NCI-H2107 (cell line): ENCODE results near the gene RRP1B.
A peak's percentile ranks its signal among the peaks of the same experiment; 100 is the strongest.
"Not testable (repeated sequence)": the region's sequence is repeated elsewhere in the genome, so short reads cannot be mapped to it uniquely, and the experiment has no call there.

Experiments used
- DNase-seq: peaks from one replicate; lab custom pipeline; 2025; lab: John Stamatoyannopoulos, UW

Gene RRP1B, protein sequence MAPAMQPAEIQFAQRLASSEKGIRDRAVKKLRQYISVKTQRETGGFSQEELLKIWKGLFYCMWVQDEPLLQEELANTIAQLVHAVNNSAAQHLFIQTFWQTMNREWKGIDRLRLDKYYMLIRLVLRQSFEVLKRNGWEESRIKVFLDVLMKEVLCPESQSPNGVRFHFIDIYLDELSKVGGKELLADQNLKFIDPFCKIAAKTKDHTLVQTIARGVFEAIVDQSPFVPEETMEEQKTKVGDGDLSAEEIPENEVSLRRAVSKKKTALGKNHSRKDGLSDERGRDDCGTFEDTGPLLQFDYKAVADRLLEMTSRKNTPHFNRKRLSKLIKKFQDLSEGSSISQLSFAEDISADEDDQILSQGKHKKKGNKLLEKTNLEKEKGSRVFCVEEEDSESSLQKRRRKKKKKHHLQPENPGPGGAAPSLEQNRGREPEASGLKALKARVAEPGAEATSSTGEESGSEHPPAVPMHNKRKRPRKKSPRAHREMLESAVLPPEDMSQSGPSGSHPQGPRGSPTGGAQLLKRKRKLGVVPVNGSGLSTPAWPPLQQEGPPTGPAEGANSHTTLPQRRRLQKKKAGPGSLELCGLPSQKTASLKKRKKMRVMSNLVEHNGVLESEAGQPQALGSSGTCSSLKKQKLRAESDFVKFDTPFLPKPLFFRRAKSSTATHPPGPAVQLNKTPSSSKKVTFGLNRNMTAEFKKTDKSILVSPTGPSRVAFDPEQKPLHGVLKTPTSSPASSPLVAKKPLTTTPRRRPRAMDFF

DNA sequence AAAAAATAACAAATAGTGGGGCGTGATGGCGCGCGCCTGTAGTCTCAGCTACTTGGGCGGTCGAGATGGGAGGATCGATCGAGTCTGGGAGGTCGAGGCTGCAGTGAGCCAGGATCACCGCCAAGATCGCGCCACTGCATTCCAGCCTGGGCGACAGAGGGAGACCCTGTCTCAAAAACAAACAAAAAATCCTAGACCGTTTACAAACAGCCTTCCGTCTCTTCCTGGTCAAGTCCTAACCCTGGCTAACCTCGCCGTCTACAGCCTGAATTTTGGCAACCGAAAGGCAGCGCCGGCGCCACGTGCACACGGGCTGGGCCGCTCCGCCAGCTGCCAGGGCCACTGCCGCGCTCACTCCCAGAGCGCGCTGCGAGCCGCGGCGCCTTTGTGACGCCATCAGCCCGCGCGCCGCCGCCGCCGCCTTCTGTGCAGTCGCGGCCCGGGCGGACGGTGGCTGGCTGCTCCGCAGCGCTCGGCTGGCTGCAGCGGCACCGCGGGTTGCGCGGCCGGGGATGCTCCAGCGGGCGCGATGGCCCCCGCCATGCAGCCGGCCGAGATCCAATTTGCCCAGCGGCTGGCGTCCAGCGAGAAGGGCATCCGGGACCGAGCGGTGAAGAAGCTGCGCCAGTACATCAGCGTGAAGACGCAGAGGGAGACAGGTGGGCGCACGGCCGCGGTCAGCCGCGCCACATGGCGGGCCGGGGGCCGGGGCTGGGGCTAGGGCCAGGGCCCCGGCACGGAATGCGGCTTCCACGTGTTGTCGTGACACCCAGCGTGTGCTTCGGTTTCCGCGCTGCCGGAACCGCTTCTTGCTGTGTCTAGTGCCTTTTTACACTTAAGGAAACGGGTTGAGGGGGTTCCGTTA, at the start of gene RRP1B, which contains the start of gene HSF2BP:
Gene RRP1B, plus strand, starts transcription at position 425 of the 865 bp plus-strand sequence. Its CDS starts 105 bp downstream, at position 530.
Gene HSF2BP, minus strand, starts transcription at position 353 of the 865 bp plus-strand sequence. CDS start 1,392 bp downstream, outside the sequence.
- peak; percentile 87 for DNase-seq

DNA sequence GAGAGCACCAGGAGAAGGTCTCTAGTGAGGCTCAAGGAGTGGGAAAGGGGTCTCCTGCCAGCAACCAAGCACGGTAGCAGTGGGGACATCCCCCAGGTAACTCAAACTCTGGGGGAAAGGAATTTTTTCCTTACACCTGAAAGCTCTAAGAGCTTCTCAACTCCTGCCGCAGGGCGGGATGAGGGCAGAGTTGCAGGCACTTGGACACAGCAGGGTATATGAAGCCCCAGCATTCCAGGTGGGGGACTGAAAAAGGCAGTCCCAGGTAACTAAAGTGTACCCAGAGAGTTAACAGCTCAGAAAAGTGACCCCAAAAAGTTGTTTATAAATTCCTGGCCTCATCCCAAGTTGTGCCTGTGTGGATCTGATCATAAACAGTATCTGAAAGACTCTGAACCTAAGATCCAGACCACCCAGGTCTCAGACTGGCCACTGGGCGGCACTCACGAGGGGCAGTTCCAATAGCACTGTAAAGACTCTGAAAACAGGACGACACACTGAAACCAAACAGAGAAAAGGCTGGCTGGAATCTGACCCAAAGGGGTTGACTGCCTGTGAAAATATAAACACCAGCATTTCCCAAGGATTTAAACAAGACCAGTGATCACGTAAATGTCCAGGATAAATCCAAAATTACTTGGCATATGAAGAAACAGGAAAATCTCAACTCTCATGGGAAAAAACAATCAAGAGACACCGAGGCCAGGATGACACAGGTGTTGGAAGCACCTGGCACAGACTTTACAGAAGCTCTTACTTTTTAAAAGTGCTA, 47.6 kb upstream of the RRP1B start:
- DNase-seq = no peak

DNA sequence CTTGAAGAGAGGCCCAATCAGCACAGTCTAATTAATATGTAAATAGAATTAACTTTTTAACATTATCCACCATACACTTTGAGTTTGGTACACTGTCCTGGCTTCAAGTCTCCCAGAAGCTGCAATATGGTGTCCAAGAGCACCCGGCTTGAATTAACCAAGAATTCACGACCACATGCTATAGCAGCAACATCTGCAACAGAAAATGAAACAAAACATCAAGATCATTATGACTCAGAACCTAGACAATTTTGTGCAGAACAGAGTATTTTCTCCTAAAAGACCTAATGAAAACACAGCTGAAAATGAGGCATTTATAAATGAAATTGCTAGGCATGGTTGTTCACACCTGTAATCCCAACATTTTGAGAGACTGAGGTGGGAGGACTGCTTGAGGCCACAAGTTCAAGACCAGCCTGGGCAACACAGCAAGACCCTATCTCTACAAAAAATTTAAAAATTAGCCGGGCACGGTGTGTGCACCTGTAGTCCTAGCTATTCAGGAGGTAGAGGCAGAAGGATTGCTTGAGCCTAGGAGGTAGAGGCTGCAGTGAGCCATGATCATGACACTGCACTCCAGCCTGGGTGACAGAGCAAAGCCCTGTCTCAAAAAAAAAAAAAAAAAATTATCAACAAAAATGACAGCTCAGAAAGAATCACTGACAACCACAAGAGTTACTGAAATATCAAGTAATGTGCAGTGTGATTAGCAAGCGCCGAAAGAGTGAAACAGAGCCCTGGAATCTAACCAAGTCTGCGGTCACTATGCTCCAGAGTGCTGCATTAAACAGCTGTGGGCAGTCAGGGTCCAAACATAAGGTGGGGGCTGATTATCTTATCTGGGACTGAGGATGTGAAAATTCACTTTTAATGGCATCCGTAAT, 45.4 kb upstream of the RRP1B start:
- DNase-seq = no peak

DNA sequence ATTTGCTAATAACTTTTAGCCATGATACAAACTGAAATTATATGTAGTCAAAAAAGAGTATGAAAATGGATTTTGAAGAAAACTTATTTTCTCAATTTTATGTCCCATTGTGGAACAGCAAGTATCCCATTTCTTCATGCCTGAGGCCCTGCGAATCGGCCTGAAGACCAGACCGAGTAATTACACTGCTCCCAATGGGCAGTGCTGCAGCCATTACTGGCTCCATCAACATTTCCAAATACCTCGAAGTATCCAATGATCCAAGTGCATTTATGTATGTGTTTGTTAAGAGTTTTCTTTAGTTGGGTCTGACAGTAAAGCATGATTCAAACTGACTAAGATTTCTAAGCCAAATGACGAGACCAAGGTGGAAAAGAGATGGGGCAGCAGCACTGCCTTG, 44.5 kb upstream of the RRP1B start:
- DNase-seq = no peak

DNA sequence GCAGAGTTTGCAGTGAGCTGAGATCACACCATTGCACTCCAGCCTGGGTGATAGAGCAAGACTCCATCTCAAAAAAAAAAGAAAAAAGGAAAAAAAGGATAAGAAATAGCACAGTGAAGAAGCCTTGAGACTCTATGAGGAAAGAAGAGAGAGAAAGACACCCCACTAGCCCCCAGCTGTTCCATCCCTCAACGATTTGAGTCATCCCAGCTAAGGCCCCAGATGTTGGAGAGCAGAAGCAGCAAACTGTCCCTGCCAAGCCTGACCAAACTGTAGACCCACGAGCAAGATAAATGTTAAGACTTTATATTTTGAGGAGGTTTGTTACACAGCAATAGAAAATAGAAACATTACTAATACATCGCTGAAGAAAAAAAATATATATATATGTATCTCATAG, 42.5 kb upstream of the RRP1B start:
- DNase-seq = not testable (repeated sequence)

DNA sequence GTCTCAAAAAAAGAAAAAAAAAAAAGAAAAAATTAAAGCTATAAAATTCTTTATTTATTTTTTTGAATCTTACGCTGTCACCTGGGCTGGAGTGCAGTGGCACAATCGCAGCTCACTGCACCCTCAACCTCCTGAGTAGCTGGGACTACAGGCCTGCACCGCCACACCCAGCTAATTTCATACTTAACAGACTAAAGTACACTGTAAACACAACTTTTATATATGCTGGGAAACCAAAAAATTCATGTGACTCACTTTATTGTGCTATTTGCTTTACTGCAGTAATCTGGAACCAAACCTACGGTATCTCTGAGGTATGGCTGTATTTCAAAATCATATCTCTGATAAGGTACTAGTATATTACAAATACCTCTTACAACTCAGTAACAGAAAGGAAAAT, 40.4 kb upstream of the RRP1B start:
- no peak for DNase-seq

DNA sequence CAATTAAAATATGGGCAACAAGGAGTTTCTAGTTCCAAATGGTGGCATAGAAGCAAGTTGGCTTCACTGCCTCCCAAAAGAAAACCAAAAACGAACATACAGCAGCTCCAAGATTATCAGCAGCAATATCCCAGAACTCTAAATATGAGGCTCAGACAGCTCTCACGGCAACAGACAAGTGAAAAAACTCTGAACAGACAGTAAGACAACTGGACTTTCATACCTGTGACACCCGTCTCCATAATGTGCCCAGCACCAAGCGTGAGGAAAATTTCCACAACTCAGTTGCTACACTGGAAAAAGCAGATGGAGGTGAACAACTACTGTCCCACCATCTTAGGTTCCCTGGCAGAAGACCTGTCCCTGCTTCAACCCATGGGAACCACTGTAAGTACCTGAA, 40.0 kb upstream of the RRP1B start:
- no peak for DNase-seq

DNA sequence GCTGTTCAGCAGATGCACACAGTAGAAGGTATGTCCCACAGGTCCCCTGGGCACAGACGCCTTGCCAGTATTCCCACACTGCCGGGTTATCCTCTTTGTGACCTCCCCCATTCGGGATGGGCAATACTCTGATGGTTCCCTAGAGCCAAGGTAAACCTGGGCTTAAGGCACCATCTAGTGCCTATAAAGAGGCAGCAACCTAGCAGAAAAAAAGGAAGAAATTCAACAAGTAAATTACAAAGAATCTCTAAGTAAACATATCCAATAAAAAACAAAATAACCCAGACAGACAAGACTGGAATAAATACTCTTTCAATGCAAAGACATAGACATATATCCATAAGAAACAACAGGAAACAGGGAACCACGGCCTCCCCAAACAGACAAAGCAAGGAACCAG, 39.5 kb upstream of the RRP1B start:
- DNase-seq = no peak

DNA sequence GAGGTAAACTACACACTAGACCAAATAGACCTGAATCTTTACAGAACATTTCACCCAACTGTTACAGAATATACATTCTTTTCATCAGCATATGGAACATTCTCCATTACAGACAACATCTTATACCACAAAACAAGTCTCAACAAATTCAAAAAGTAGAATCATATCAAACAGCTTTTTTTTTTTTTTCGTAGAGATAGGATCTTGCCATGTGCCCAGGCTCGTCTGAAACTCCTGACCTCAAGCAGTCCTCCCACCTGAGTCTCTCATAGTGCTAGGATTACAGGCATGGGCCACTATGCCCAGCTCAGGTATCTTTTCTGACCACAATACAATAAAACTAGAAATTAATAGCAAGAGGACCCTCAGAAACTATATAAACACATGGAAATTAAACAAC, 36.6 kb upstream of the RRP1B start:
- DNase-seq = no peak

DNA sequence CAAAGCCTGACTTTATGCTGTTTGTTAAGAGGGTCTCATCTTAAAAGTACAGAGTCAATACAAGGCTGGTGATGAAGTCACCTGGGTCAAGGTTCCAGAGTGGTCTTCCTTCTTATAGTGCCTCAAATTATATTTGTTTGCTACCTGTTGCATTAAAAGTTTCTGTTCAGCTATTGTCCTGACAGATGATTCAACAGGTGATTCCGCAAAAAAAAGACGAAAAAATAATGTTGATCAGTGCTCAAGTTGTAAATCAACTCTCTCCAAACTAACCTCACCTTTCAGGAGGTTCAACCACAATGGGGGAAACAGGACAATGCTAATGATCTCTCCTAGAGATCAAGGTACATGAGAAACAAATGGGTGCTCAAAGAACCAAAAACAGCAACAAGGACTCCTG, 35.8 kb upstream of the RRP1B start:
- no peak for DNase-seq

DNA sequence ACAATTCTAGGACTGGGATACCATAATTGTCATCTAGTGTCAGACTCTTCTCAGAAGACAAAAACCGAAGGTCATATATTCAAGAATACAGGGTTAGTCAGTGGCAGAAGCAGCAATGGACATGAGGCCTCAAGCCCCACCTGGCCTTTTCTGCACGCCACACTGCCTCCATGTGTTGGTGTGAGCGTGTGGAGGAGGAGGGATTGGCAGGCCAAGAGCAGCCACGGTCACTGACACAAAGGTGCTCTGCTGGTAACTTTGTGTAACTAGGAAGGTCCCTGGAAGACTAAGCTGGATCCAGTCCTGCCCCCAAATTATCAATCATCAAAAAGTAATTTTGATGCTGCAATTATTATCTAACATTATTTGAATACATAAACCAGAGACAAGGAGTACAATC, 35.0 kb upstream of the RRP1B start:
- DNase-seq = no peak

DNA sequence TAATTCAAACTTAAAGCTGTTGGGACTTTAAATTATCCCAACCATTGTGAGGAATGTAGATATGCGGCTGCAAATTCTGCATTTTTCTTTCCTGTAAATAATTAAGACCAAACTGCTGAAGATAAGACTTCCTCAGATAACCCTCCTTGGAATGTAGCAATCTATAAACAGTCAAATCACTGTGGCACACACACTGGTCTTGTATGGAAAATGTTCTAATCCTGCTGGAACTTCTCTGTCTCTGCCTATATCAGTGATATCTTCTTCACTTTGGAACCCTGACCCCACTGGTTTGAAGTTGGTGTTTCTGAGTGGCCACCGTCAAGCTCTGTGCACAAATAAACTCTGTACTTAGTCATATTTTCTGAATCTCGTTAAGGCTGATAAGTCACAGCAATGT, 33.0 kb upstream of the RRP1B start:
- no peak for DNase-seq

DNA sequence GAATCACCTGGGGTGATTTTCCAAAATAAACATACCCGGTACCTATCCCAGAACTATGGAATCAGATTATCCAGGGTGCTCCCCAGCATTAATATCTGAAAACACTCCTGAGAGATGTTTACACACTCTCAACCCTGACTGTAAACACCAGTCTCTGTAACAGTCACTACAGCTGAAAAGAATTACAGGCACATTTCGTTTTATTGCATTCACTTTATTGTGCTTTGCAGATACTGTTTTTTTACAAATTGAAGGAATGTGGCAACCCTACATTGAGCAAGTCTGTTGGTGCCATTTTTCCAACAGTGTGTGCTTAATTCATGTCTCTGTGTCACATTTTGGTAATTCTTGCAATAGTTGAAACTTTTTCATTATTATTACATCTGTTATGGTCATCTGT, 31.8 kb upstream of the RRP1B start:
- DNase-seq = no peak

DNA sequence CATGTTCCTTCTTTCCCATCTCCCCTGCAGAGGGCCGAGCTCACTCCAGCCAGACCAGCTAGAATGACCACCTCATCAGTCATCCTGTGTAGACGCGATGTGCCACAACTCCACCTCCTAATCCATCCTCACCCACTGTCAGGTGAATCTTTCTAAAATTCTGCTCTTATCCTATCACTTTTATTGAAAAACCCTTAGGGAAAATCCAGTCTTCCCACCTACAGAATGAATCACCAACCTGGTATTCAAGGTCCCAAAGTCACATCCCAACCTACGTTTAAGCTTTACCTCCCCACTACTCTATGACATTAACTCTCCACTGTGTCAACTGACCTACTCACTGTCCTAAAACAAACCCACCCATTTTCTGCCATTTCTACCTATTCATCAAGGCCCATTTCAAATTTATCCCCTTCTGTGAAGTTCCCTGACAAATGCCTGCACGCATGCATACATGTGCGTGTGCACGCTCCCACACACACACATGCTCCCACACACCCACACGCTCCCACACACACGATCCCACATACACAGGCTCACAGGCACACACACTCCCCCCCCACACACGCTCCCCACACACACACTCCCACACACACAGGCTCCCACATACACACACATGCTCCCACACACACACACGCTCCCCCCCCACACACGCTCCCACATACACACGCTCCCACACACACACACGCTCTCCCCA, 27.8 kb upstream of the RRP1B start:
- DNase-seq = no peak

DNA sequence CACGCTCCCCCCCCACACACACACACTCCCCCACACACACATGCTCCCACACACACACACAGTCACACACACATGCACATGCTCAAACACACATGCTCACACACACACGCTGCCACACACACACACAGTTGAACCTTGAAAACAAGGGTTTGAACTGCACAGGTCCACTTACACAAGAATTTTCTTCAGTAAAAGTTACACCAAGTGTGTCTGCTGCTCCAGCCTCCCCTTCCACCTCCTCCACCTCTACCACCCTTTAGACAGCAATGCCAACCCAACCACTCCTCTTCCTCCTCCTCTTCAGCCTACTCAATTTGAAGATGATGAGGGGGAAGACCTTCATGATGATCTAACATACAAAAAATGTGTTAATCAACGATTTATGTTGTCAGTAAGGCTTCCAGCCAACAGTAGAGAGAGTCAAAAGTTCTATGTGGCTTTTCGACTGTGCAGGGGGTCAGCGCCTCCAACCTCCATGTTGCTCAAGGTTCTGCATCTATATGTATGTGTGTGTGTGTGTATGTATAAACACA, 26.9 kb upstream of the RRP1B start:
- DNase-seq = no peak

DNA sequence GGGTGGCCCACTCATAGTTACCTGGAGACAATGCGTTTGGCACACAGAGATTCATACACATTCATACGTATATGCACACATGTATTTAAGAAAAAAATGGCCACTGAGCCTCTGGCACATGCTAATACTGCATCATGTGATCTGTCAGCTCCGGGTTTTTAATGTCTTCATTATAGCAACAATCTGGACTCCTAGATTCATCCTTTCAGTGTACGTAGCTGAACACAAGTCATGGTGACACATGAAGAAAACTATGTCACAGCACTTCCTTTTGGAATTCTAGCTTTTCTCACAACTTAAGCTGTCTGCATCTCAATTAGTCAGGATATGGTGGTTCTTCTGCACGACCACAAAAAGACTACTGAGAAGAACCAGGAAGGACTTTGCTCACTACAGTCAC, 24.7 kb upstream of the RRP1B start:
- no peak for DNase-seq

DNA sequence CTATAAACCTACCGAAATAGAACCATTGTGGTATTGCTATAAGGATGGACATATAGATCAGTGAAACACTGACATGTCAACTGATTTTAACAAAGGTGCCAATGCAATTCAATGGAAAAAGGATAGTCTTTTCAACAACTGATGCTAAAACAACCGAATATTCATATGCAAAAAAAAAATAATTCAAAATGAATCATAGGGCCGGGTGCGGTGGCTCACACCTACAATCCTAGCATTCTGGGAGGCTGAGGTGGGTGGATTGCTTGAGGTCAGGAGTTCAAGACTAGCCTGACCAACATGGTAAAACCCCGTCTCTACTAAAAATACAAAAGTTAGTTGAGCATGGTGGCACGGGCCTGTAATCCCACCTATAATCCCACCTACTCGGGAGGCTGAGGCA, 23.9 kb upstream of the RRP1B start:
- no peak for DNase-seq

DNA sequence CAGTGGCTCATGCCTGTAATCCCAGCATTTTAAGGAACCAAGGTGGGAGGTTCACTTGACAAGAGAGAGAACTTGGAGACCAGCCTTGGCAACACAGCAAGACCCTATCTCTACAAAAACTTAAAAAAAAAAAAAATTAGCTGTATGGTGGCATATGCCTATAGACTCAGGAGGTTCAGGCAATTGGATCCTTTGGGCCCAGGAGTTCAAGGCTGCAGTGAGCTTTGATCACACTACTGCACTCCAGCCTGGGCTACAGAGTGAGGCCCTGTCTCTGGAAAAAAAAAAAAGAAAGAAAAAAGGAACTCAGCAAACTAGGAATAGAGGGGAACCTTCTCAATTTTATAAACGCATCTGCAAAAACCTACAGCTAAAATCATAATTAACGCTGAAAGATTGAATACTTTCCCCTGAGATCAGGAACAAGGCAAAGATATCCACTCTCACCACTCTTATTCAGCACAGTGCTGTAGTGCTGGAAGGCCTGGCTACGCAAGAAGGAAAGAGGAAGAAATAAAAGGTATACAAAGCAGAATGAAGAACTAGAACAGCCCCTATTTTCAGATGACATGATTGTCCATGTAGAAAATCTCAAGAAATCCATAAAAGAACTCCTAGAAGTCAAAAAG, 21.7 kb upstream of the RRP1B start:
- DNase-seq = no peak
